GM21786 (cell line): ENCODE data around the gene TTF1.
"Not testable (repeated sequence)": the region's sequence is repeated elsewhere in the genome, so short reads cannot be mapped to it uniquely, and the experiment has no call there.

Experiments
- ATAC-seq: cut with Tn5 transposase; IDR thresholded peaks from one replicate; pipeline ENCODE4 v1.9.1; 2021; ENCODE audit not compliant: unreplicated experiment

The TTF1 gene

GRCh38 chr9:132412089-132412488, 5.4 kb upstream of the TTF1 start:
- no peak for ATAC-seq

GRCh38 chr9:132411091-132411508, 4.5 kb upstream of the TTF1 start:
- no peak for ATAC-seq

- no peak for ATAC-seq
Observed at GRCh38 chr9:132410642-132411041, 4.0 kb upstream of the TTF1 start.

- no peak for ATAC-seq
Observed at GRCh38 chr9:132409828-132410528, 3.3 kb upstream of the TTF1 start, which contains the start of gene CFAP77. CFAP77 (plus strand) TSS chr9:132410211; CDS start chr9:132410272, 61 bp downstream.

GRCh38 chr9:132408521-132408920, 1.9 kb upstream of the TTF1 start:
- no peak for ATAC-seq

DNA sequence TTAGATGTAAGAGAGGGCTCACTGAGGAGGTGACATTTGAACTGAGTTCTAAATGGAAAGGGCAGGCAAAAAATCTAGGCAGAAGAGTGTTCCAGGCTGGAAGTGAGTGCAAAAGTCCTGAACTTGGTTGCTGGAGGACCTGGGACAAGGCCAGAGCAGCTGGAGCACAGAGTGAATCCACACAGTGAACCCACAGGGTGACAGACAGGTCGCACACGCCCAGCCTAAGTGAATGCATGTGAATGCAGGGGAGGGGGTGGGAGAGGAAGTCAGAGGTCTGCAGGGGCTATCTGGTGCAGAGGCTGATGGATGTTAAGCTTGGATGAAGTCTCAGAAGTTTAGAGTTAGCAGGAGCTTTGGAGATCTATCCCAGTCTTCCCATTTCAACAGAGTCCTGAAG, 556 bp upstream of the TTF1 start:
- no peak for ATAC-seq

GRCh38 chr9:132404228-132404881, 2.3 kb downstream of the TTF1 start:
- no peak for ATAC-seq

DNA sequence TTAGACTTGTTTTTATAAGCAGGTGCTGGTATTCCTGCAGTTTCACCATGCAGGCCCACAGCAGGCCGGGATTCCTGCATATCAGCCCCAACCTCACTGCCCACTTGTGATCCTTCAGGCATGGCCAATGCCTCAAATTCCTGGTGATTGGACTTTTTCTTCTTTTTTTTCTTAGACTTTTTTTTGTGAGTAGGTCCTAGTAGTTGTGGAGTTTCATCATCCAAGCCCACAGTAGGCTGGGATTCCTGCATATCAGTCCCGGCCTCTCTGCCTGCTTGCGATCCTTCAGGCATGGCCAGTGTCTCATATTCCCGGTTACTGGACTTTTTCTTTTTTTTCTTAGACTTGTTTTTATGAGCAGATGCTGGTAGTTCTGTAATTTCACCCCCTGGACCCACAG, 4.8 kb downstream of the TTF1 start:
- ATAC-seq, result no peak

- ATAC-seq, result no peak
Observed at GRCh38 chr9:132395560-132395959, 11.1 kb downstream of the TTF1 start.

- no peak for ATAC-seq
Observed at GRCh38 chr9:132391449-132391848, 15.2 kb downstream of the TTF1 start.

- ATAC-seq, result no peak
Observed at GRCh38 chr9:132390966-132391365, 15.7 kb downstream of the TTF1 start.

GRCh38 chr9:132387133-132387532, 19.5 kb downstream of the TTF1 start:
- ATAC-seq, result no peak

DNA sequence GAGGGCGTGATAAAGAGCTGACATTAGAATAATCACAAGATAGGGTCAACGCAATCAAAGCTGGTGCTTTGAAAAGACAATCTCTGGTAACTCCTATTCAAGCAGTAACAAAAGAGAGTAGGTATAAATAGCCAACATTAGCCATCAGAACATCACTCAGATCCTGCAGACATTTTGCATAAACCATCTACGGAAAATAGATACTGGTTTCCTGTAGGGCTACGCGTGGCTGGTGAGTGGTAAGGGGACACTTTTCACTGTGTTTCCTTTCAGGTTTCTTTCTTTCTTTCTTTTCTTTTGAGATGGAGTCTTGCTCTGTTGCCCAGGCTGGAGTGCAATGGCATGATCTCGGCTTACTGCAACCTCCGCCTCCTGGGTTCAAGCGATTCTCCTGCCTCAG, 22.3 kb downstream of the TTF1 start:
- ATAC-seq, result no peak

DNA sequence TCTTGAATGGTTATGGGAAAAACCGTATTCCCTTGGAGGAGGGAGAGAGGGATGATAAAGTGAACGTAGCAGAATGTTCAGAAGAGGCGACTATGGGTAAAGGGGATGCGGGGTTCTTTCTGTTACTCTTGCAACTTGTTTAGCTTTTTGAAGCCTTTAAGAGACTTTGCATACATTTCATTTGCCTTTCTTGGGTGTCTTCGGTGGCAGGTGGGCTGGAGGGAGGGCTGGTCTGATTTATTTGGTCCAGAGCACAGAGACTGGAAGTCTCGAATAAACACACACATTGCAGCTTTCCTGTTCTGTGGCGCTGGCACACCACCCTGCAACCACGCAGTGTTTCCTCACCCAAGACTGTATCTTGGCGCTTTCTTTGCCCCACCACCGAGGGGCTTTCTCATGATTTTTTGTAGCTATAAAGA, 23.2 kb downstream of the TTF1 start:
- no peak for ATAC-seq

DNA sequence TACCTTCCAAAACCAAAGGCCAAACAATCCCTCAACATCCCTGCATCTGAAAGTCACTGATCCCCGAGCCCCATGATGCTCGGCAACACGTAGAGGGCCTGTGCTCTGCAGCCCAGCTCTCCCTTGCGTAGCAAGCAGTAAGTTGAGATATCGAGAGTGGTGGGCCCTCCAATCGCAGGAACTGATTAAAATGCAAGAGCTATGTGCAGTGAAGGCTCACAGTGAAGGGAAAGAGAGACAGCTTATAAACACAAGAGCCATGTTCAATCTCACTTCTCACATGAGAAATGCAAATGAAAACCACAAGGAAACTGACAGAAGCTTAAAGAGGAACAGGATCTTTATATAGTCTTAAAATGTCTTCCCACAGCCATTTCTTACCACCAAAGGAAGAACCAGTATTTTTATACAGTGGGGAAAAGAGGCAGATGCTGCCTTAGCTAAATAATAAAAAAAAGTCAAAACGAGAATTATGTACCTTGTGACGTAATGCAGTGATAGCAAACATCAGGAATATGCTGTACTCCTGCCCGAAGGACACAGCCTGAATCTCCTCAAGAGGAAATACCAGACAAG, 24.6 kb downstream of the TTF1 start:
- peak; percentile 78 for ATAC-seq

DNA sequence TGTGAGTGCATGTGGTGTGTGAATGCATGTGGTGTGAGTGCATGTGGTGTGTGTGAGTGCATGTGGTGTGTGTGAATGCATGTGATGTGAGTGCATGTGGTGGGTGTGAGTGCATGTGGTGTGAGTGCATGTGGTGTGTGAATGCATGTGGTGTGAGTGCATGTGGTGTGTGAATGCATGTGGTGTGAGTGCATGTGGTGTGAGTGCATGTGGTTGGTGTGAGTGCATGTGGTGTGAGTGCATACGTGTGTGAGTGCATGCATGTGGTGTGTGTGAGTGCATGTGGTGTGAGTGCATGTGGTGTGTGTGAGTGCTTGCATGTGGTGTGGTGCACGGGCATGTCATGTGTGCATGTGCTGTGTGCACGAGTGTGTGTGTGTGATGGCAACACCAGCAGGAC, 28.2 kb downstream of the TTF1 start:
- ATAC-seq, result not testable (repeated sequence)

GRCh38 chr9:132377769-132378168, 28.9 kb downstream of the TTF1 start:
- not testable (repeated sequence) for ATAC-seq

DNA sequence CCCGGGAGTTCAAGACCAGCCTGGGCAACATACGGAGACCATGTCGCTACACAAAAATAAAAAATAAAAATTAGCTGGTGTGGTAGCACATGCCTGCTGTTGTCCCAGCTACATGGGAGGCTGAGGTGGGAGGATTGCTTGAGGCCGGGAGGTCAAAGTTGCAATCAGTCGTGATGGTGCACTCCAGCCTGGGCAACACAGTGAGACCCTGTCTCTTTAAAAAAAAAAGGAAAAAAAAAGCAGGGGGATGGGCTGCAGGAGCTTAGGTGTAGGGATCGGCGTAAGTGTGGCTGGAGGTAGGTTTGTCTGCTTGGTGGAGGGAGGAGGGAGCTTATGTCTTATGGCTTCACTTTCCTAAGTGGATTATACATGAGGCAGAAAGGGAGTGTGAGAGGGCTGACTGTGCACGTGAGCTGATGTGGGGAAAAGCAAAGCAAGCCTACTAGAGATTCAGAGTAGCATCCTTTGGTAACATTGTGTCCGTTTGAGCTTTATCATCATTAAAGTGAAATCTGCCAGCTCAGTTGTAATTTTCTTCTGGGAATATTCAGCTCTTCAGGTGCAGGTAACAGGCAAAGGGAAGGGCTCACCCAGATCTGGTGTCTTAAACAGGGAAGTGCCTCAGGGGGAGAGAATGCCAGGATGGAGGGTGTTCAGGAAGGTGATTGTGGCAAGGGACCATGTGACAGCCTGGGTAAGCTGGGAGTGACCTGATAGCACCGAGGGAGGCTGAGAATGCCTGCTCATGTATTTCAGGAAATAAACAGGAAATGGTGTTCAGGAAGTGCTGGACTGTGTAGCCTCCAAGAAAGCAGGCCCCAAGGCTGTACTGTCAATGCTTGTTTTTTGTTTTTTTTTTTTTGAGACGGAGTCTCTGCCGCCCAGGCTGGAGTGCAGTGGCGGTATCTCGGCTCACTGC, 34.2 kb downstream of the TTF1 start:
- no peak for ATAC-seq

- no peak for ATAC-seq
Observed at GRCh38 chr9:132370592-132370991, 36.0 kb downstream of the TTF1 start.

- no peak for ATAC-seq
Observed at GRCh38 chr9:132369421-132369820, 37.2 kb downstream of the TTF1 start.

GRCh38 chr9:132367613-132368313, 38.9 kb downstream of the TTF1 start:
- ATAC-seq, result no peak
